Right kidney (tissue), 1 donor: ENCODE measurements around the gene SPG7.
"Not testable (repeated sequence)": the region's sequence is repeated elsewhere in the genome, so short reads cannot be mapped to it uniquely, and the experiment has no call there.

Experiments
- DNase-seq: peaks from one replicate; pipeline ENCODE4 v3.0.0-alpha.2; 2016

Gene SPG7

GRCh38 chr16:89581045-89581695, 73.0 kb downstream of the SPG7 start:
- DNase-seq: no peak

DNA sequence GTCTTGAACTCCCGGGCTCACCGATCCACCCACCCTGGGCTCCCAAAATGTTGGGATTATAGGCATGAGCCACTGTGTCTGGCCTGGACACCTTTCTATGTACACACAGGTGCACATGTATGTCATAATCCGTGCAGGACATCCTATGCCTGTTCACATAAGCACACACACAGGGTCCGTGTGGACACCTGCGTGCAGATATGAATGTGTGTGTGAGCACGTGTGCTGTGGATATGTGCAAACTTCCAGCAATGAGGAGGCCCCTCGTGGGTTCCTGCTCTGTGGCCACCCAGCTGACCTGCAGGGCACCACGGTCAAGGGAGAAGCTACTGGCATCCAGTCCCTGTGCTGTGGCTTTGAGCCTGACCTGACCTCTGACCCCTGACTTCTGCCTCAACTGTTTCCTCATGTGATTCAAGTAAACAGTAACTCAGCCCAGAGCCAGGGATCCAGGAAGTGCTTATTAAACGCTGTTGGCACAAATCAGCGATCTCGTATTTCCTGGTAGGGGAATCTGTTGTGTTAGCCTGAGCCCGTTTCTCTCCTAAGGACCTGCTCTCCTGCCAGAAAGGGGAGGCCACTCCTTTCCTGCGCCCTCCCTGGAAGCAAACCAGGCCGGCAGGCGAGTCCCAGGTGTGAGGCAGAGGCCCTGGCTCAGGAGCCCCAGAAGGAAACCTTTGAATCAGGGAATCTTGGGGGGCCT, 73.8 kb downstream of the SPG7 start:
- DNase-seq: no peak

DNA sequence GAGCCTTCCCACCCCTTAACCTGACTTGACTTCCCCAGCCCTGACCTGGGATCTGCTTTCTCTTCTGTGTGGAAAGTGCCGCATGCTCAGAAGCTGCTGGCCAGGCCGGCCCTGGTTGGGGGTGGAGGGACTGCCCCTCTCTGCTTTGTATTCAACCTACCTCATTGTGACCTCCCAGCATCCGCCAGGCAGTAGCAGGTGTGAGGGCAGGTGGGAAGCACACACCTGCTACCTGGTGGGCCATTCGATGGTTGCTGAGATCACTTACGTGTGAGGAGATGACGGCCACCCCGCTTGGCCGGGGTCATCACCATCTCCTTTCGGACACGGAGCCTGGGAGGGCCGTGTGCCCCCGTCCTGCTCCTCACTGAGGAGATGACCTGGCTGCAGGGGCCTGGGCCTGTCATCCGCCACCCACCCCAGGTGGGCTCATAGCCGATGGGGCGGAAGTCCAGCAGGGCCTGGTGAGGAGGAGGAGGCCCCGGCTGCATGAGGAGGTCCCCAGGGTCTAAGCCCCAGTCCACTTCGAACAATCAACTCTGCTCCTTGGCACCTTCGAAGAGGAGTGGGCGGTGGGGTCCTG, 74.5 kb downstream of the SPG7 start:
- no peak for DNase-seq

- DNase-seq: no peak
Measured at GRCh38 chr16:89583197-89583894, 75.1 kb downstream of the SPG7 start.

DNA sequence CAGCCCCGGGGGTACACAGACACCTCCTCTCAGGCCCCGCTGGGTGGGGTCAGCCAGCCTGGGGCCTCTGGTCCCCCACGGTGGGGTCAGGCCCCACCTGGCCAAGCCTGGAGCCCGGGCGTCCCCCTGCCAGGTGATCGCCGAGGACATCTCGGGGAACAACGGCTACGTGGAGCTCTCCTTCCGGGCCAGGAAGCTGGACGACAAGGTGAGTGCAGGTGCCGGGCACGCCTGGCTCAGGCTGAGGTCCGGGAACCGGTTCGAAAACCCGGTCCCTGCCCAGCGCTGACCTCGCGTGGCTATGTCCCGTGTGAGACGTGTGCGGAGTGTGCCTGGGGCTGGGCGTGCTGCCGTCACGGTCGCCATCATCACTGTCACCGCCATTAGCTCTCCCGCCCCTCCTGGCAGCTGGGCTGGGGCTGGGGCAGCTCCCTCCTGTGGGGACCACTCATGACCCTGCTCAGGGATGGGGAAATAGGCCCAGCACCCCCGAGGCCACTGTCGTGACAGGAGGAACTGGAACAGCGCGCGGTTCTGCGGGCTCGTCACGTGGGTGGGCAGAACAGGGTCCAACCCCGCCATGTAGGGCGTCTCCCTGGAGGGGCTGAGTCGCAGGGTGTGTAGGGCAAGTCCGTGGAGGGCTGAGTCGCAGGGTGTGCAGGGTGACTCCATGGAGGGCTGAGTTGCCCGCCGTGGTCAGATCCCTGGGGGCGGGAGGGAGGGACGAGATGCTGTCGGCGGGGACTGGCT, 75.9 kb downstream of the SPG7 start:
- DNase-seq: no peak

DNA sequence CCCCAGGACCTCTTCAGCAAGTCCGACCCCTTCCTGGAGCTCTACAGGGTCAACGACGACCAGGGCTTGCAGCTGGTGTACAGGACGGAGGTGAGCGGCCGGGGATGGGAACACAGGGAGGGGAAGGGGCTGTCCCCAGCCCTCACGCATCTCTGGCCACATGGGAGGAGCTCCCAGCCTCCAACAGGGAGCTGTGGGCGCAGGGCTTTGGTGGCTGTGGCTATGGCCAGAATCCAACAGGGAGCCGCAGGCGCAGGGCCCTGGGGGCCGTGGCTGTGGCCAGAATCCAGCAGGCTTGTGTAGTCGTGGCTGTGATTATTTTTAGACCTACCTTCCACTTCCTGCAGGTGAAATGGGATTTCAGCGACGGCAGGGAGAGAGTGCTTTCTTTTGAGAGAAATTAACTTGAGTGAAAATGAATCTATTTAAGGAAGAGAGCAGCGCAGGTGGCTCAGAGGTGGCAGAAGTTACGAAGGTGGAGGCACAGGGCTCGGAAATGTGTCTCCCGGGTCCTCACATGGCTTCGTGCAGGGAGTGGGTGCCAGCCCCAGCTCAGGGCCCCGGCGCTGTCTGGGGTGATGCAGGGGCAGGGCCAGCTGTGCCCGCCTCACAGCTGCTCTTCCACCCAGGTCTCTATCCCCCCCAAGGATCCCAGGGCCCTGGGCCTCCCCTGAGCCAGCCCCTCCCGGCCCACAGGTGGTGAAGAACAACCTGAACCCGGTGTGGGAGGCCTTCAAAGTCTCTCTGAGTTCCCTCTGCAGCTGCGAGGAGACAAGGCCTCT, 76.8 kb downstream of the SPG7 start:
- no peak for DNase-seq

DNA sequence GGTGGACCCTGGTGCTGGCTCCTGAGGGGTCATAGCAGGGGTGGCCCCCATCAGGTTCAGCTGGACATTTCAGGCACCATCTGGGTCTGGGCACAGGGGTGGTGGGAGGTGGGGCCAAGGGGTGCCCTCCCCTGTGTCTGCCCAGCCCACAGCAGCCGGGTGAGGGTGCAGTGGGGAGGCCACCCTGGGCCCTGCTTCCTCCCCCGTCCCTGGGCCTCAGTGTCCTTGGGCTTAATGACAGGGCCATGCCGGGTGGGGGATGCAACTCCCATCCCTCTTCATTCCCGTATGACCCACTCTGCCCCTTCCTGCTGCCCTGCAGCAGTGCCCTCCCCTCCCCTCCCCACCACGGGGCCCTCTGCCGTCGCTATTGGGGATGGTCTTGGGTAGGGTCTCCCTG, 78.0 kb downstream of the SPG7 start:
- DNase-seq: no peak

DNA sequence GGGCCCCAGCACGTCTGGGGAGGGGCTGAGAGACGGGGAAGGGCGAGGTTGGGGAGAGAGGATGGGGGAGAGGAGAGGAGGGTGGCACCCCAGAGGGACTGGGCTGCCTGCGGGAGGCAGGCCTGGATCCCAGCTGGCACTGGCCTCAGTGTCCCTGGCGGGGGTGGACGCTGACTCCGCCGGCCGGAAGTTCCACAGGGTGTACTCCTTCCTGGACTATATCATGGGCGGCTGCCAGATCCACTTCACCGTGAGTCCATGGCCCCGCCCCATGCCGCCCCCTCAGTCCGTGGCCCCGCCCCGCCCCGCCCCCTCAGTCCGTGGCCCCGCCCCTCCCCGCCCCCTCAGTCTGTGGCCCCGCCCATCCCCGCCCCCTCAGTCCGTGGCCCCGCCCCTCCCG, 78.7 kb downstream of the SPG7 start:
- DNase-seq: no peak

DNA sequence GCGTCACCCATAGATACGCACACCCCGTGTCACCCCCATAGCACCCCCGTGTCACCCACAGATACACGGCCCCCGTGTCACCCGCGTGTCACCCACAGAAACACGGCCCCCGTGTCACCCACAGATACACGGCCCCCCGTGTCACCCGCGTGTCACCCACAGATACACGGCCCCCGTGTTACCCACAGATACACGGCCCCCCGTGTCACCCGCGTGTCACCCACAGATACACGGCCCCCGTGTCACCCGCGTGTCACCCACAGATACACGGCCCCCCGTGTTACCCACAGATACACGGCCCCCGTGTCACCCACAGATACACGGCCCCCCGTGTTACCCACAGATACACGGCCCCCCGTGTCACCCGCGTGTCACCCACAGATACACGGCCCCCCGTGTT, 79.5 kb downstream of the SPG7 start:
- not testable (repeated sequence) for DNase-seq

GRCh38 chr16:89588413-89589109, 80.4 kb downstream of the SPG7 start:
- DNase-seq: no peak

DNA sequence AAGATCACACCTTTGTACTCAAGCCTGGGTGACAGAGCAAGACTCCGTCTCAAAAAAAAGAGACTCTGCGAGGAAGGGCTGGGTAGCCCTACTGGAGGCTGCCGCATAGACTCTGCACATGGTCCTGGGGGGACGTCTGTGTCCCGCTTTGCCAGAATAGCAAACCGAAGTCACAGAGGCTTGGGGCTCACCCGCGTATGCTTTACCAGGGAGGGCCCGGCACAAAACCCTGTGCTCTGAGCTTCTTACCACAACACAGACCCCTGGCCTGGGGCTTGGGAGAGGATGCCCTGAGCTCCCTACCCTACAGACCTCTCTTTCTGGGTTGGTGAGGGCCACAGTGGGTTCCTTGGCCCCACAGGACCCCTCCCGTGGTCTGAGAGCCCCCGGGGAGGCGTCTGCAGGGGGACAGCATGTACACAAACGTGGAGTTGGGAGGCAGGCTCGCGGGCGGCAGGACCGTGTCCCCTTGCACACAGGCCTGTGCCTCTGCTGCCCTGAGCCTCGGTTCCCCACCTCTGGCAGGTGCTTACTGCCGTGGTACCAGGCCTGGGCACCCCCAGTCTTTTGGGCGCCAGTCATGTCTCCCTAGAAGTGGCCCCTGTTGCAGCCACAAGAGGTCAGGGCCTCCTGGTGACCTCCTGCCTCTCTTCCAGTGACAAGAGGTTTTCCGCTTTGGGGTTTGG, 81.2 kb downstream of the SPG7 start:
- no peak for DNase-seq

GRCh38 chr16:89593841-89594240, 85.6 kb downstream of the SPG7 start:
- DNase-seq: no peak

DNA sequence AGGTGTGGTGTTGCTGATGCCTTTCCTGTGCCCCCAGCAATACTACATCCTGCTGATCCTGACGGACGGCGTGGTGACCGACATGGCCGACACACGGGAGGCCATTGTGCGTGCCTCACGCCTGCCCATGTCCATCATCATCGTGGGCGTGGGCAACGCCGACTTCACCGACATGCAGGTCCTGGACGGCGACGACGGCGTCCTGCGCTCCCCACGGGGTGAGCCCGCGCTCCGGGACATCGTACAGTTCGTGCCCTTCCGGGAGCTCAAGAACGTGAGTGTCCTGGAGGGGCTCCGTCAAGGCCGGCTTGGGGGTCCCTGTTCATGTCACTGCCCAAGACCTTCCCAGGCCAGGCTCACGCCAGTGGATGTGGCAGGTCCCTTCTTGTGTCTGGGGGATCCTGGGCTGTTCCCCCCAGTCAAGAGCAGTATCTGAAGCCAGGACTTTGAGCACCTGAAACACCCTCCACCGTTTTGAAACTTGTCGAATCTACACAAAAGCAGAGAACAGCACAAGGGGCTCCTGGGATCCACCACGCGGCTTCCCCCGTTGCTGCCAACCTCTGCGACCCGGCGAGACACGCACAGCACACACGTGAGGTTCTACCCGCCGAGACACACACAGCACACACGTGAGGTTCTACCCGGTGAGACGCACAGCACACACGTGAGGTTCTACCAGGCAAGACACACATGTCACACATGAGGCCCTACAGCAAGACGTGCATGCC, 87.3 kb downstream of the SPG7 start:
- no peak for DNase-seq

DNA sequence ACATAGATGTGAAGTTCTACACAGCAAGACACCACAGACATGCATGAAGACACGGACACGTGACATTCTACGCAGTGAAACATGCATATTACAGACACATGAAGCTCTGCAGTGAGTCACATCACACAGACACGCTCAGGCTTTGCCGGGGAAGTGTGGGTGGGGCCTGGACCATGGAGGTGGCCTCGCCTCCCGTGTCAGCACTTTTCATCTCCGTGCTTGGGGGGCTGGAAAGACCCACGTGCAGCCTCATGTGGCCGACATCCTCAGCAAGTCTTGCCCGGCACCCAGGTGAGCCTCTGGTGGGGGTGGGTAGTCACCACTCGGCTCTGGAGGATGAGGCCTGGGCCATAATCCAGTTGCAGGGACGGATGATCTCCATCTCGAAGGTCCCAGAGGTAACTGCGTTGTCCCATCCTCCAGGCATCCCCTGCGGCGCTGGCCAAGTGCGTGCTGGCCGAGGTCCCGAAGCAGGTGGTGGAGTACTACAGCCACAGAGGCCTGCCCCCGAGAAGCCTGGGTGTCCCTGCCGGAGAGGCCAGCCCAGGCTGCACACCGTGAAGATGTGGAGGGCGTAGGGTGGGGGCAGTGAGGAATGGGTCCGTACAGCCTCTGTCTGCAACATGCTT, 88.0 kb downstream of the SPG7 start:
- no peak for DNase-seq

GRCh38 chr16:89596957-89597649, 88.9 kb downstream of the SPG7 start:
- DNase-seq: no peak

DNA sequence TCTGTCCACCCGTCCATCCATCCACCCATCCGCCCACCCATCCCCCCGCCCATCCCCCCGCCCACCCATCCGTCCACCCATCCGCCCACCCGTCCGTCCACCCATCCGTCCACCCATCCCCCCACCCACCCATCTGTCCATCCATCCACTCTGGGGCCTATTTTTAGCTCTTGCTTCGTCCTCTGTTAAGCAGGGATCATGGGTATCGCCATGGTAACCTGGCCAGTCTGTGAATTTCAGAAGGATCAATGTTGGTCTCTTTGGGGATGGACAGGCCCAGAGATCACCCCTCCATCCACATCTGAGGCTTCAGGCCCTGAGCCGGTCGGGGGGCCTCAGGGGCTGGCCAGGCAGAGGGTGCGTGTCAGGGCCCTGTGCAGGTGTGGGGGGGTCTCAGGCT, 90.0 kb downstream of the SPG7 start:
- DNase-seq: no peak

- DNase-seq: peak; percentile 16
Measured at GRCh38 chr16:89599451-89599858, 91.3 kb downstream of the SPG7 start.

DNA sequence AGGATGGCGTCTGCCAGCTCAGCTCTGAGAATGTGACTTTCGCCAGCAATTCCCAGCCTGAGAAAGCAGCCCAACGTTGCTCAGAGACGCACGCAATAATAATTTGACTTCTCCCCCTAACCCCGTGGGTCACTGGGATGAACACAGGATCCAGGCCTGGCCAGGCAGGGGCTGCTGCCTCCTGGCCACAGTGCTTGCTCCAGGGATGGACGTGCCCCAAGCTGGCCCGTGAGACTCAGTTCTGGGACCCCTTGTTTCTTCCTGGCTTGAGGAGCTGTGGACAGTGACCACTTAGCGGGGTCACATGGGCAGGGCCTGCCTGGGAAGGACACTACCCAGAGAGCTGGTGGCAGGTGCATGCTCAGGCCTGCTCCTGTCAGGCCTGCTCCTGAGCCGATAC, 91.7 kb downstream of the SPG7 start:
- no peak for DNase-seq

DNA sequence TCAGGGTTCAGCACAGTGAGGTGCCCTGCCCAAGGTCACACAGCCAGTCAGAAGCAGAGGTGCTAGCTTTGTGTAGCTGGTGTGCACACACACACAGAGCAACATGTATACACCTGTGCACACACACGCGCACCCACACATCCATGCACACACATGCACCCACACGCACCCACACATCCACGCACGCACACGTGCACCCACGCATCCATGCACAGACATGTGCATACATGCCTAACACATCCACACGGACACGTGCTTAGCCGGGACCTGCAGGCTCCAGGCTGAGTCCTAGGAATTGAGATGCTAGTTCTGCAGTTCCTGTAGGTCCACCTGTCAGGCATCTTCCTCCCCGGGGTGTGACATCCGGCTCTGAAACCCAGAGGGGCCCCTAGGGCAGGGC, 92.2 kb downstream of the SPG7 start:
- peak; percentile 6 for DNase-seq
